Fibroblast of lung (primary cell): ENCODE results near the gene SEPTIN5. TPM values are rescaled to one million over a fixed set of nuclear protein-coding genes. Genes with fewer than 3 reads are reported as not detected.

ENCODE experiments used
- DNase-seq, 2 donors: peaks; one replicate each; pipeline versions ENCODE4 v3.0.0 to v3.0.0-alpha.2; 2010; ENCODE audit warnings: low read depth in 2 of 2
- H2AFZ ChIP-seq: 2 replicates; pipeline ENCODE4 v1.5.1; 2012; ENCODE audit warnings: low read length, control low read depth, inconsistent platforms
- H3K27ac ChIP-seq: 2 replicates; pipeline ENCODE4 v1.5.1; 2011; ENCODE audit warnings: low read length, control low read depth; ENCODE audit not compliant: insufficient read depth
- H3K27me3 ChIP-seq: 2 replicates; pipeline ENCODE4 v1.5.1; 2011; ENCODE audit warnings: mild to moderate bottlenecking, low read length; ENCODE audit not compliant: control insufficient read depth, insufficient read depth
- H3K36me3 ChIP-seq: 2 replicates; pipeline ENCODE4 v1.5.1; 2011; ENCODE audit warnings: low read length; ENCODE audit not compliant: control insufficient read depth, insufficient read depth
- H3K4me1 ChIP-seq: 2 replicates; pipeline ENCODE4 v1.5.1; 2011; ENCODE audit warnings: low read length; ENCODE audit not compliant: control insufficient read depth, insufficient read depth; ENCODE audit errors: extremely low read depth
- H3K4me2 ChIP-seq: 2 replicates; pipeline ENCODE4 v1.5.1; 2011; ENCODE audit warnings: low read length, control low read depth; ENCODE audit not compliant: insufficient read depth; ENCODE audit errors: extremely low read depth
- H3K4me3 ChIP-seq, 4 experiments: fragments of 200-600 bp in 1 of 4; sonication (generic) in 1 of 4; replicated peaks in 1 of 4; 2 replicates each; pipeline ENCODE4 v1.5.1; 2011 to 2016; ENCODE audit warnings: low read length in 4 of 4, low read depth in 3 of 4, mild to moderate bottlenecking in 3 of 4, control low read depth in 2 of 4, inconsistent platforms in 1 of 4, mixed read lengths in 1 of 4; ENCODE audit not compliant: insufficient read depth in 1 of 4; ENCODE audit errors: control extremely low read depth in 1 of 4
- H3K79me2 ChIP-seq: 2 replicates; pipeline ENCODE4 v1.5.1; 2012; ENCODE audit warnings: mild to moderate bottlenecking, low read length, inconsistent platforms; ENCODE audit not compliant: control insufficient read depth, insufficient read depth
- H3K9ac ChIP-seq: 2 replicates; pipeline ENCODE4 v1.5.1; 2011; ENCODE audit warnings: mild to moderate bottlenecking, low read length, control low read depth; ENCODE audit not compliant: insufficient read depth
- H3K9me3 ChIP-seq: 2 replicates; pipeline ENCODE4 v1.5.1; 2012; ENCODE audit warnings: low read depth, low read length; ENCODE audit not compliant: control insufficient read depth, insufficient read depth
- H4K20me1 ChIP-seq: 2 replicates; pipeline ENCODE4 v1.5.1; 2011; ENCODE audit warnings: low read length; ENCODE audit not compliant: control insufficient read depth, insufficient read depth; ENCODE audit errors: extremely low read depth
- EZH2 ChIP-seq: IDR thresholded peaks from 2 replicates; pipeline ENCODE4 v1.5.1; 2012; ENCODE audit warnings: low read length, control low read depth, mild to moderate bottlenecking; ENCODE audit errors: missing control alignments
- polyA plus RNA-seq, 2 donors: library from polyadenylated mRNA; depleted of rRNA in 1 of 2; stranded (reverse) in 1 of 2; unstranded in 1 of 2; fragments of >200 nt; gene quantifications; 2 replicates each; pipeline ENCODE4 v1.2.1, GENCODE V29; 2011 to 2012; ENCODE audit warnings: missing spikeins in 1 of 2
- total RNA-seq: library from RNA; depleted of rRNA; stranded (reverse); fragments of >200 nt; gene quantifications from 2 replicates; pipeline ENCODE4 v1.2.1, GENCODE V29; 2014
- TF ChIP-seq, protein P1 (sequence below), 2 donors: IDR thresholded peaks in 1 of 2; conservative IDR thresholded peaks in 1 of 2; 1 replicate in 1 of 2; 2 replicates in 1 of 2; pipeline ENCODE4 v1.5.1; 2011 to 2012; ENCODE audit warnings: low read length in 2 of 2, control low read depth in 1 of 2, inconsistent platforms in 1 of 2, low read depth in 1 of 2, mild to moderate bottlenecking in 1 of 2

SEPTIN5 gene
- total and polyA plus RNA-seq, 2 donors (not counting 1 experiment from before 2014, with no cell fraction given): 14.5 to 25.8 TPM

DNA sequence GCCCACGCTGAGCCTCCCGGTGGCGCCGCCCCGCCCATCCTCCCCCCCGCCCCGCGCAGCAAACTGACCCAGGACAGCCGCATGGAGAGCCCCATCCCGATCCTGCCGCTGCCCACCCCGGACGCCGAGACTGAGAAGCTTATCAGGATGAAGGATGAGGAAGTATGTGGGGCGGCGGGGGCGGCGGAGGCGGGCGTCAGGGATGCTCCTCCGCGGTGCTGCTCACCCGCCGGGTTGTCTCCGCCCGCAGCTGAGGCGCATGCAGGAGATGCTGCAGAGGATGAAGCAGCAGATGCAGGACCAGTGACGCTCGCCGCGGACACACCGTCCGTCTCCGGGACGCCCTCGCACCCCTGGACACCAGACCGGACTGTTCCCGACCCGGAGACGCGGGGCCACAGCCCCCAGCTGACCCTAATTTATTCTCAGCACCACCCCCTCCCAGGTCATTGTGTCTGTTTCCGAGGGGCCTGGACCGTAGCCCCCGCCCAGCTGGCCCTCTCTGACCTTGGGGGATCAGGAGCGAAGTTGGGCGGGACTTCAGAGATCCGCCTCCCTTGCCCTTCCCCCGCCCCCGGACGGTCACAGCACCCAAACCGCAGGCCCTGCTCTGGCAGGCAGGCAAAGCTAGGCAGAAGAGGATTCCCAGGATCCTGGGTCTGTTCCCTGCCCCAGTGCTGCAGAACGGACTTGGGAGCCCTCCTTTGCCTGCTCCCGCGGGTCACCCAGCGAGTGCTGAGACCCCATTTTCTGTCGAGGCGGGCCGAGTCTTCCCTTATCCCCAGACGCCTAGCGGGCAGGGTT, 8.1 kb downstream of the SEPTIN5 start:
- Histone ChIP-seq H3K36me3 (no peaks in the 10 kb centered on the region), H3K79me2 (no peaks in the 10 kb centered on the region), H3K4me2 (no peak overlapping the region), H2AFZ (no peak overlapping the region), H3K9ac (no peak overlapping the region), H4K20me1 (no peaks in the 10 kb centered on the region), H3K4me3 (no peak overlapping the region), H3K27ac (no peak overlapping the region), H3K4me1 (peaks cover 3% of the 10 kb centered on the region), H3K27me3 (no peaks in the 10 kb centered on the region), H3K9me3 (no peaks in the 10 kb centered on the region)
- TF ChIP-seq EZH2: no peak
- TF ChIP-seq, protein P1, sequence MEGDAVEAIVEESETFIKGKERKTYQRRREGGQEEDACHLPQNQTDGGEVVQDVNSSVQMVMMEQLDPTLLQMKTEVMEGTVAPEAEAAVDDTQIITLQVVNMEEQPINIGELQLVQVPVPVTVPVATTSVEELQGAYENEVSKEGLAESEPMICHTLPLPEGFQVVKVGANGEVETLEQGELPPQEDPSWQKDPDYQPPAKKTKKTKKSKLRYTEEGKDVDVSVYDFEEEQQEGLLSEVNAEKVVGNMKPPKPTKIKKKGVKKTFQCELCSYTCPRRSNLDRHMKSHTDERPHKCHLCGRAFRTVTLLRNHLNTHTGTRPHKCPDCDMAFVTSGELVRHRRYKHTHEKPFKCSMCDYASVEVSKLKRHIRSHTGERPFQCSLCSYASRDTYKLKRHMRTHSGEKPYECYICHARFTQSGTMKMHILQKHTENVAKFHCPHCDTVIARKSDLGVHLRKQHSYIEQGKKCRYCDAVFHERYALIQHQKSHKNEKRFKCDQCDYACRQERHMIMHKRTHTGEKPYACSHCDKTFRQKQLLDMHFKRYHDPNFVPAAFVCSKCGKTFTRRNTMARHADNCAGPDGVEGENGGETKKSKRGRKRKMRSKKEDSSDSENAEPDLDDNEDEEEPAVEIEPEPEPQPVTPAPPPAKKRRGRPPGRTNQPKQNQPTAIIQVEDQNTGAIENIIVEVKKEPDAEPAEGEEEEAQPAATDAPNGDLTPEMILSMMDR (conservative IDR thresholded peaks at IDR 0.05 in 1 of 2, IDR thresholded peaks at IDR 0.05 in 1 of 2; ENCODE audit: low read depth in 1 of 2, low read length in 2 of 2): no peak
- DNase-seq: no peak

DNA sequence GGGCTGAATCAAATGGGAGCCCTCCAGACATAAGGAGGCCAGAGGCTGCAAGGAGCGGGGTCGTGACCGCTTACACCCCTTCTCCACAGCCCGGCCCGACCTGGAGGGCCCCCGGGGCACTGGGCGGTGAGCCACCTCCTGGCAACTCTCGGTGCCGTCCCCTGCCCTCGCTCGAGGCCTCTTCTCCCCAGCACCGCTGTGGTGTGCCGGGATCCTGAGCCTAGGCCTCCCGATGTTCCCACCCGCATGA, 8.6 kb downstream of the SEPTIN5 start:
- no peak overlapping the region for H3K4me2 ChIP-seq
- DNase-seq: no peak

DNA sequence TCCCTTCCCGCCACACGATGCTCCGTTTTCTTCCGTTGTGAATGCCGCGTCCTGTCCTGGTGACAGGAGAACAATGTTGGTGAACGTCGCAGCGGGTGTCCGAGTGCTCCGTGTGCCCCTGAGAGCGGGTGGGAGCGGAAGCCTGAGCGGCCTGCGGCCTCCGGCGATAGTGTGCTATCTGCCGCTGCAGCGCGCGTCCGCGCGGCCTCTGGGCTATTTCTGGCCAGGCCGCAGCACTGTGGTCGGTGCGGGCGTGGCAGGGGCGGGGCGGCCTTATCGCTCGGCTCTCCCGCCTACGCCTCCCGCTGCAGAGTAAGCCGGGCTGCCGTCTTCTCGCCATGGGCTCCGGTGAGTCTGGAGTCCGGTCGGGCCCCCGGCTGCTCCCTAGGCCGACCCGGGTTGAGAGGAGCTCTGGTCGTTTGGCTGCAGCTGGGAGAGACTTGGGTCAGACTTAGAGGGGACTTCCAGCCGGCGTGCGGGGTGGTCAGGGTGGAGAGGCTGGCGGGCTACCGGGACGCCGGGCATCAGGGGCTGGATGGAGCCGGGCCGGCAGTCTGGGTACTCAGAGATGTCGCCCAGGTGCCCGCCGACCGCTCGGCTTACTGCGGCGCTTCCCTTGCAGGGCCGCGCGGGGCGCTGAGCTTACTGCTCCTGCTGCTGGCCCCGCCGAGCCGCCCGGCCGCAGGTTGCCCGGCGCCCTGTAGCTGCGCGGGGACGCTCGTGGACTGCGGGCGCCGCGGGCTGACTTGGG, 9.1 kb downstream of the SEPTIN5 start, which contains the start of gene GP1BB:
GP1BB (plus strand) TSS at position 308 of the 751 bp plus-strand sequence; CDS start at position 339, 31 bp downstream.
- Histone ChIP-seq H4K20me1 (no peaks in the 10 kb centered on the region), H3K4me1 (no peaks in the 10 kb centered on the region), H3K27ac (no peak within 1 kb of the TSS), H3K79me2 (no peaks in the 10 kb centered on the region), H3K4me3 (no peak within 1 kb of the TSS), H3K9me3 (no peaks in the 10 kb centered on the region), H3K36me3 (no peaks in the 10 kb centered on the region), H3K27me3 (no peaks in the 10 kb centered on the region), H3K9ac (no peak within 1 kb of the TSS), H2AFZ (no peak within 1 kb of the TSS), H3K4me2 (no peak within 1 kb of the TSS)
- DNase-seq: peak in 1 of 2 donors; percentile 54
- TF ChIP-seq EZH2: no peak
- TF ChIP-seq, protein P1 (conservative IDR thresholded peaks at IDR 0.05 in 1 of 2, IDR thresholded peaks at IDR 0.05 in 1 of 2; ENCODE audit: low read depth in 1 of 2, low read length in 2 of 2): no peak

More for the DNA sequence above, 8.6 kb downstream of the SEPTIN5 start:
- Histone ChIP-seq H3K9me3 (no peaks in the 10 kb centered on the region), H3K36me3 (no peaks in the 10 kb centered on the region), H4K20me1 (no peaks in the 10 kb centered on the region), H3K27ac (no peak overlapping the region), H3K4me3 (no peak overlapping the region), H2AFZ (no peak overlapping the region), H3K4me1 (no peaks in the 10 kb centered on the region), H3K79me2 (no peaks in the 10 kb centered on the region), H3K27me3 (no peaks in the 10 kb centered on the region), H3K9ac (no peak overlapping the region)
- no peak for TF ChIP-seq EZH2
- TF ChIP-seq, protein P1 (conservative IDR thresholded peaks at IDR 0.05 in 1 of 2, IDR thresholded peaks at IDR 0.05 in 1 of 2; ENCODE audit: low read depth in 1 of 2, low read length in 2 of 2): no peak
